Nephron (organoid): ENCODE data around the gene RIBC2.

Experiments
- H3K27ac Mint-ChIP-seq, 3 experiments: 2 replicates each; pipeline ENCODE4 v1.8.0; 2020; ENCODE audit warnings: mixed read lengths in 3 of 3, mild to moderate bottlenecking in 2 of 3, moderate library complexity in 1 of 3
- H3K27me3 Mint-ChIP-seq: 2 replicates; pipeline ENCODE4 v1.8.0; 2021; ENCODE audit warnings: low read depth, mild to moderate bottlenecking, moderate library complexity, mixed read lengths
- H3K36me3 Mint-ChIP-seq: 2 replicates; pipeline ENCODE4 v1.8.0; 2020; ENCODE audit warnings: low read depth, mixed read lengths
- H3K4me1 Mint-ChIP-seq: 2 replicates; pipeline ENCODE4 v1.8.0; 2020; ENCODE audit warnings: mixed read lengths
- H3K4me3 Mint-ChIP-seq, 3 experiments: 2 replicates each; pipeline ENCODE4 v1.8.0; 2020; ENCODE audit warnings: mild to moderate bottlenecking in 3 of 3, mixed read lengths in 3 of 3, moderate library complexity in 2 of 3
- H3K9me3 Mint-ChIP-seq: 2 replicates; pipeline ENCODE4 v1.8.0; 2020; ENCODE audit warnings: mixed read lengths
- CTCF ChIP-seq, 3 experiments: fragments of 200-600 bp; sonication (generic); IDR thresholded peaks; one replicate each; pipeline ENCODE4 v1.5.0; 2021; ENCODE audit warnings: antibody characterized with exemption in 3 of 3; ENCODE audit not compliant: unreplicated experiment in 3 of 3

RIBC2 gene

GRCh38 chr22:45481661-45482060 lies 68.2 kb downstream of the RIBC2 start:
- H3K4me1 Mint-ChIP-seq: peaks cover 18% of the 10 kb centered on the region

More at GRCh38 chr22:45481661-45482060, 68.2 kb downstream of the RIBC2 start:
- peaks cover 17% of the 10 kb centered on the region for H3K9me3 Mint-ChIP-seq
- H3K27me3 Mint-ChIP-seq: peaks cover 16% of the 10 kb centered on the region
- TF ChIP-seq CTCF (IDR thresholded peaks at IDR 0.05; ENCODE audit: unreplicated experiment in 3 of 3): no peak
- H3K27ac Mint-ChIP-seq: no peak overlapping the region
- H3K36me3 Mint-ChIP-seq: peaks cover 3% of the 10 kb centered on the region
- no peak overlapping the region for H3K4me3 Mint-ChIP-seq
